SK-N-SH treated with all-trans-retinoic acid at 6 μM for 48 hours (cell line): Measurements from ENCODE around the gene WTAP.

Source experiments
- ARNTL ChIP-seq: fragments of 450-650 bp; formaldehyde crosslinking; IDR thresholded peaks from 2 replicates; pipeline ENCODE4 v1.5.0; 2020; ENCODE audit warnings: low read depth, mild to moderate bottlenecking, moderate library complexity, borderline replicate concordance
- CSDC2 ChIP-seq: fragments of 250-450 bp; sonication (Bioruptor Pico); IDR thresholded peaks from 2 replicates; pipeline ENCODE4 v1.5.0; 2020; ENCODE audit warnings: mild to moderate bottlenecking, moderate library complexity
- ESRRG ChIP-seq: fragments of 250-450 bp; sonication (Bioruptor Pico); IDR thresholded peaks from 2 replicates; pipeline ENCODE4 v1.6.1; 2021; ENCODE audit warnings: mild to moderate bottlenecking
- GLIS3 ChIP-seq: fragments of 250-450 bp; sonication (Bioruptor Pico); IDR thresholded peaks from 2 replicates; pipeline ENCODE4 v1.5.0; 2020; ENCODE audit warnings: mild to moderate bottlenecking, moderate library complexity
- RARB ChIP-seq: fragments of 250-450 bp; sonication (Bioruptor Pico); IDR thresholded peaks from 2 replicates; pipeline ENCODE4 v1.8.0; 2021; ENCODE audit warnings: mild to moderate bottlenecking, moderate library complexity
- TCF4 ChIP-seq: fragments of 250-450 bp; sonication (Bioruptor Pico); IDR thresholded peaks from 2 replicates; pipeline ENCODE4 v1.8.0; 2021; ENCODE audit warnings: mild to moderate bottlenecking, moderate library complexity, borderline replicate concordance
- TSHZ2 ChIP-seq: fragments of 250-450 bp; sonication (Bioruptor Pico); IDR thresholded peaks from 2 replicates; pipeline ENCODE4 v1.5.0; 2020; ENCODE audit warnings: mild to moderate bottlenecking, moderate library complexity
- ZFP3 ChIP-seq: fragments of 250-450 bp; sonication (Bioruptor Pico); IDR thresholded peaks from 2 replicates; pipeline ENCODE4 v1.5.0; 2020; ENCODE audit warnings: mild to moderate bottlenecking, moderate library complexity
- ZFP30 ChIP-seq: fragments of 450-650 bp; formaldehyde crosslinking; IDR thresholded peaks from 2 replicates; pipeline ENCODE4 v1.5.0; 2022; ENCODE audit warnings: mild to moderate bottlenecking, moderate library complexity
- TF ChIP-seq, protein P1 (sequence below): fragments of 250-450 bp; sonication (Bioruptor Pico); IDR thresholded peaks from 2 replicates; pipeline ENCODE4 v1.8.0; 2020; ENCODE audit warnings: mild to moderate bottlenecking, moderate library complexity, borderline replicate concordance

- TF ChIP-seq TCF4 (CRISPR knock-in tag) (no peak), RARB (CRISPR knock-in tag) (no peak), GLIS3 (CRISPR knock-in tag) (no peak), ZFP3 (CRISPR knock-in tag) (no peak), ARNTL (no peak), ZFP30 (CRISPR knock-in tag) (no peak), CSDC2 (no peak), TSHZ2 (CRISPR knock-in tag) (no peak), ESRRG (CRISPR knock-in tag) (no peak)
- TF ChIP-seq, protein P1, sequence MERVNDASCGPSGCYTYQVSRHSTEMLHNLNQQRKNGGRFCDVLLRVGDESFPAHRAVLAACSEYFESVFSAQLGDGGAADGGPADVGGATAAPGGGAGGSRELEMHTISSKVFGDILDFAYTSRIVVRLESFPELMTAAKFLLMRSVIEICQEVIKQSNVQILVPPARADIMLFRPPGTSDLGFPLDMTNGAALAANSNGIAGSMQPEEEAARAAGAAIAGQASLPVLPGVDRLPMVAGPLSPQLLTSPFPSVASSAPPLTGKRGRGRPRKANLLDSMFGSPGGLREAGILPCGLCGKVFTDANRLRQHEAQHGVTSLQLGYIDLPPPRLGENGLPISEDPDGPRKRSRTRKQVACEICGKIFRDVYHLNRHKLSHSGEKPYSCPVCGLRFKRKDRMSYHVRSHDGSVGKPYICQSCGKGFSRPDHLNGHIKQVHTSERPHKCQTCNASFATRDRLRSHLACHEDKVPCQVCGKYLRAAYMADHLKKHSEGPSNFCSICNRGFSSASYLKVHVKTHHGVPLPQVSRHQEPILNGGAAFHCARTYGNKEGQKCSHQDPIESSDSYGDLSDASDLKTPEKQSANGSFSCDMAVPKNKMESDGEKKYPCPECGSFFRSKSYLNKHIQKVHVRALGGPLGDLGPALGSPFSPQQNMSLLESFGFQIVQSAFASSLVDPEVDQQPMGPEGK (CRISPR knock-in tag), result no peak
Measured at GRCh38 chr6:159693894-159694545, 33.3 kb upstream of the WTAP start.
